ENCODE results near the gene BAZ2A.

DNA sequence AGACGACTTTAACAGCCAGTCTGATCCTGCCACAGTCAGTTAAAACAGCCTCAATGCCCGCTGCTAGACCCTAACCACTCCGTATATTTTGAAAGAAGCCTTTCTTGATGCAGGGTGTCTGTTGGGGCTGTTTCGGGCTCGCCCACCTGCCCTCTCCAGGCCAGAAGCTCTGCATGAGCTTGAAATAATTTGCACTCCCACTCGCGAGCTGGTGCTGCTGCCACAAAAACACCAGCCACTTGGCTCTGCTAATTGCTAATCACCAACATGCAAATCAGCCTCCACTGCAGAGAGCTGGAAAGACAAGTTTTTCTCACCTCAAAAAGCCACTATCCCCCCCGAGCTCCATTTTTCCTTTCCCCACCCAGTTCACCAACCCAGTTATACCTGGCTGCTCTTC, 15.5 kb downstream of the BAZ2A start:
- TF ChIP-seq EP300 (IDR thresholded peaks at IDR 0.05) (no peak), POLR2A (IDR thresholded peaks at IDR 0.05) (no peak)
- TF ChIP-seq, protein P1, sequence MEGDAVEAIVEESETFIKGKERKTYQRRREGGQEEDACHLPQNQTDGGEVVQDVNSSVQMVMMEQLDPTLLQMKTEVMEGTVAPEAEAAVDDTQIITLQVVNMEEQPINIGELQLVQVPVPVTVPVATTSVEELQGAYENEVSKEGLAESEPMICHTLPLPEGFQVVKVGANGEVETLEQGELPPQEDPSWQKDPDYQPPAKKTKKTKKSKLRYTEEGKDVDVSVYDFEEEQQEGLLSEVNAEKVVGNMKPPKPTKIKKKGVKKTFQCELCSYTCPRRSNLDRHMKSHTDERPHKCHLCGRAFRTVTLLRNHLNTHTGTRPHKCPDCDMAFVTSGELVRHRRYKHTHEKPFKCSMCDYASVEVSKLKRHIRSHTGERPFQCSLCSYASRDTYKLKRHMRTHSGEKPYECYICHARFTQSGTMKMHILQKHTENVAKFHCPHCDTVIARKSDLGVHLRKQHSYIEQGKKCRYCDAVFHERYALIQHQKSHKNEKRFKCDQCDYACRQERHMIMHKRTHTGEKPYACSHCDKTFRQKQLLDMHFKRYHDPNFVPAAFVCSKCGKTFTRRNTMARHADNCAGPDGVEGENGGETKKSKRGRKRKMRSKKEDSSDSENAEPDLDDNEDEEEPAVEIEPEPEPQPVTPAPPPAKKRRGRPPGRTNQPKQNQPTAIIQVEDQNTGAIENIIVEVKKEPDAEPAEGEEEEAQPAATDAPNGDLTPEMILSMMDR (IDR thresholded peaks at IDR 0.05): no peak
